Omental fat pad (tissue), 4 donors: Measurements from ENCODE around the gene SLC24A3. TPM values are rescaled to one million over a fixed set of nuclear protein-coding genes. Genes with fewer than 3 reads are reported as not detected.

ENCODE experiments used
- ATAC-seq: fragments of 150-250 bp; one replicate; pipeline ENCODE4 v1.9.1; 2016; ENCODE audit warnings: mild to moderate bottlenecking, moderate library complexity; ENCODE audit not compliant: low FRiP score
- DNase-seq: peaks from one replicate; pipeline ENCODE4 v3.0.0-alpha.2; 2019; ENCODE audit warnings: low spot score
- total RNA-seq, 4 donors: library from RNA; depleted of rRNA; stranded (reverse); fragments of >200 nt; gene quantifications; one replicate each; pipeline ENCODE4 v1.1.0, GENCODE V29; 2016
- TF ChIP-seq, protein P1 (sequence below), 3 donors: fragments of 450-650 bp; IDR thresholded peaks; one replicate each; pipeline ENCODE4 v1.5.1; 2016 to 2017; ENCODE audit warnings: antibody characterized with exemption in 3 of 3, mild to moderate bottlenecking in 3 of 3, moderate library complexity in 2 of 3

The SLC24A3 gene
- total RNA-seq, 4 donors from 2014 or later, result 6.3 to 14.0 (median 9.2) TPM

DNA sequence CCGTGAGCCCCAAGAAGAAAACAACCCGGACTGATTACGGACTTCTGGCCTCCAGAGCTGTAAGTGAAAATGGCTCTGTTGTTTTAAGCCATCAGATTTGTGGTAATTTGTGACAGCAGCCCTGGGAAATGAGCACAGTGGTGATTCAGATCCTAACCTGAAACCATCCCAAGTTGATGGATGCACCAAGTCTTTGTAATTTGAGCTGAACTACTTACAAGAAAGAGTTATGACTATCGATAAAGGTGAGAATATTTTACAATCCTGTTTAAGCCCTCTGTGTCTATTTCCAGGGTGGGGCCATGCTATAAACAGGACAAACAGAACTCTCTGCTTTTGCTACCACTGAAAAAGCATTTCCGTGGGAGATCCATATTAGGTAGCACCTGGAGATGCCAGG, 526.5 kb downstream of the SLC24A3 start:
- ATAC-seq (no peak), DNase-seq (no peak)
- TF ChIP-seq, protein P1, sequence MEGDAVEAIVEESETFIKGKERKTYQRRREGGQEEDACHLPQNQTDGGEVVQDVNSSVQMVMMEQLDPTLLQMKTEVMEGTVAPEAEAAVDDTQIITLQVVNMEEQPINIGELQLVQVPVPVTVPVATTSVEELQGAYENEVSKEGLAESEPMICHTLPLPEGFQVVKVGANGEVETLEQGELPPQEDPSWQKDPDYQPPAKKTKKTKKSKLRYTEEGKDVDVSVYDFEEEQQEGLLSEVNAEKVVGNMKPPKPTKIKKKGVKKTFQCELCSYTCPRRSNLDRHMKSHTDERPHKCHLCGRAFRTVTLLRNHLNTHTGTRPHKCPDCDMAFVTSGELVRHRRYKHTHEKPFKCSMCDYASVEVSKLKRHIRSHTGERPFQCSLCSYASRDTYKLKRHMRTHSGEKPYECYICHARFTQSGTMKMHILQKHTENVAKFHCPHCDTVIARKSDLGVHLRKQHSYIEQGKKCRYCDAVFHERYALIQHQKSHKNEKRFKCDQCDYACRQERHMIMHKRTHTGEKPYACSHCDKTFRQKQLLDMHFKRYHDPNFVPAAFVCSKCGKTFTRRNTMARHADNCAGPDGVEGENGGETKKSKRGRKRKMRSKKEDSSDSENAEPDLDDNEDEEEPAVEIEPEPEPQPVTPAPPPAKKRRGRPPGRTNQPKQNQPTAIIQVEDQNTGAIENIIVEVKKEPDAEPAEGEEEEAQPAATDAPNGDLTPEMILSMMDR (IDR thresholded peaks at IDR 0.05), result no peak

DNA sequence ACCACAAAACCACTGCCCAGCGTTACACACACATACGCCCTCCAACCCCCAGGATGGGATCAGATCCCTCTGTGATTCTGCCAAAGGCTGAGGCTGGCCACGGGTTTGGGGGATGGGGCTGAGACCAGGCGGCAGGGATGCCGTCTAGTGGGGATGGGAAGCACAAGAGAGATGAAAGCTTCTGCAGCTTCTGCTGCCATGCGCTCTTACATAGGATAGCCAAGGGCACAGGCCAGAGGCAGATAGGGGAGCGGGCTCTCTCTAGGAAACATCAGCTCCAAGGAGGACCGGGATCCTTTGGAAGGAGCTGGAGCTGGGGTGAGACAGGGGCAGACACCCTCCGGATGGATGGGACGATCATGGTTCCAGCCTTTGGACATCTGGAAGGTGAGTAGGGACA, 526.9 kb downstream of the SLC24A3 start:
- DNase-seq, result no peak
- ATAC-seq, result no peak
- TF ChIP-seq, protein P1 (IDR thresholded peaks at IDR 0.05), result no peak

DNA sequence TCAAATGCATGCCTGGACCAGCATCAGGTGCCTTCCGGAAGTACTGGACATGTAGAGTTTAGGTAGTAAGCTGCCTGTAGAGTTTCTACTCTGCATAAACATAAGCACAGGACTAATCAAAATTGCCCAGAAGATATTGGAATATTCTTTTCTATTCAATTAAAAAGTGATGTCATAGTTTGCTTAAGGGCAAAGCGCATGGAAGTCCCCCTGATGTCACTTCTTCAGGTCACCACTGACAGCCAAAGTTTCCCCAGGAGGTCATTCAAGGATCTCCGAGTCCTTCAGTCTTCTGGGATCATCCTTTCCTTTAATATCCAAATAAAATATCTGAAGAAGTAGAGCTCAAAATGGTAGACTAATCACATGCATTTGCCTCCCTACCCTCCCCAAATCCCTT, 528.1 kb downstream of the SLC24A3 start:
- DNase-seq, result no peak
- TF ChIP-seq, protein P1 (IDR thresholded peaks at IDR 0.05), result no peak
- ATAC-seq, result no peak

DNA sequence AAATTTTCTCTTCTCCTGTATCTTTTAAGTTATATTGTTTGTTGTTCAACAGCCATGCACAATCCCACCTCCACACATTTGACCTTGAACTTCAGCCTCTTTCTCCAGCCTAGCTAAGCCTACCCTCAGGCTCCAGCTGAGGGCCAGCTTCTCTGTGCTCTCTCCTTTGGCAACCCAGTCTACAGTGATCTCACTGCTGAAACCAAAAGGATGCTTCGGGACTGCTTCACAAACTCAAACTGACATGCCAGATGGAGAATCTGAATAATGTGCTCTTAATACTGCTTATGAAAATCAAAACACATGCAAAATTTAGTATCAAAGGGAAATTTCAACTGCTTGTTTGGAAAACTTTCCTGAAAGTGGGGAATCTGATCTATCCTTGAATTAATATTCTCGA, 529.5 kb downstream of the SLC24A3 start:
- ATAC-seq (no peak), DNase-seq (no peak)
- TF ChIP-seq, protein P1 (IDR thresholded peaks at IDR 0.05), result no peak

DNA sequence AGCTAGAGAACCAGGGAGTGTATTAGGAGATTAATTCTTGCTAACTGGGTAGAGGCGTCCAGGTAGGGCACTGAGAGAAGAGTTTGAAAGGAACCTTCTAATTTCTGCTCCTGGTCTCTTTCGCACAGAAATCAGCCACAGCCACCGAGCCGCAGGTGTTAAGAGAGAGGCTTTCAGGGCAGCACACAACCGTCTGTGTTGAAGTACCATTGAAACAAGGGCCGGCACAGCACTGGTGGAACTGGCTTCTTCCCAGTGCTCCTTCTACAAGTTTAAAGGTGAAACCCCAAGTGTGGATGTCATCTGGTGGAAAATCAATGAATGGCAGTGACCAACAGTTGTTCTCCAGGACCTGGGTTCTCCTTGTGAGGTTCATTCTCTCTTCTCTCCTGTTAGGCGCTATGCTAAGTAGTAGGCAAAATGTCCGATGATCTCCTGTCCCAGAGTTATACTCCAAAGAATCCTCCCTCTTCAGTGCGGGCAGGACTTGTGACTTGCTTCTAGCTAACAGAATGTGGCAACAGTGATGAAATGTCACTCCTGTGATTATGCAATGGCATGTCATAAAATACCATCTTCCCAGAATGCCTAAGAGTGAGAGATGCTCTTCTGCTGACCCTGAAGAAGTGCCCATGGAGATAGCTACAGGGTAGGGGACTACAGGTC, 530.7 kb downstream of the SLC24A3 start:
- TF ChIP-seq, protein P1 (IDR thresholded peaks at IDR 0.05), result no peak
- ATAC-seq, result no peak

DNA sequence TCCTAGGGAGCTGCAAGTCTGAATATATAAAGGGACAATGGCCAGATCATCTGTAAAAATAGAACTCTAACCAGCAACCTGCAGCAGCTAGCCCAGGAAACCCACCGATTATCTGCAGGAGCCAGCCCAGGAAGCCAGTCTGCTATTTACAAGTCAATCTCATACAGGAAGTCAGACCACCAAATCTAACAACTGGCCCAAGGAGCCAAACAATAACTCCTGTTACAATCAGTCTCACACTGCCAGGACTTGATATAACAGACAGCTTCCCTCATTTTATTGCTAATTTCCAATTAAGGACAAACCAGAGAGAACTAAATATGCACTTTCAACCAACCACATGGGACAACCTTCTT, 531.2 kb downstream of the SLC24A3 start:
- ATAC-seq (no peak), DNase-seq (no peak)
- TF ChIP-seq, protein P1 (IDR thresholded peaks at IDR 0.05), result no peak

More for the DNA sequence above, 530.7 kb downstream of the SLC24A3 start:
- no peak for DNase-seq

DNA sequence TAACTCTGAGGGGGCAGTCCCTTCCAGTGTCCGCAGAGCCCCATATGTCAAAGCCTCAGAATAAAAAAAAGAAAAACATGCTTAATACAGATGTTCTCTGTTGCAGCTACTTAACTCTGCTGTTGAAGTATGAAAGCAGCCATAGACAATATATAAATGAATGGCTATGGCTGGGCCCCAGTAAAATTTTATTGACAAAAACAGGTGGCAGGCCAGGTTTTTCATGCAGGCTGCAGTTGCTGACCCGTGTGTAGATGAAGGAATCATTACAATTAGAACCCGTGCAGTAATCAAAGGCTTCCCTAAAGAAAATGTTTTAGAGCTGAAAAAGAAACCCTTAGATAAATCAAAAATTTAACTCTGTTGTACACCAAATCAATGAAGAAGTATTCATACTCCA, 532.7 kb downstream of the SLC24A3 start:
- no peak for DNase-seq
- TF ChIP-seq, protein P1 (IDR thresholded peaks at IDR 0.05), result no peak
- no peak for ATAC-seq
